ENCODE results near the gene IFITM1.
"Not testable (repeated sequence)": the region's sequence is repeated elsewhere in the genome, so short reads cannot be mapped to it uniquely, and the experiment has no call there.

Gene IFITM1

DNA sequence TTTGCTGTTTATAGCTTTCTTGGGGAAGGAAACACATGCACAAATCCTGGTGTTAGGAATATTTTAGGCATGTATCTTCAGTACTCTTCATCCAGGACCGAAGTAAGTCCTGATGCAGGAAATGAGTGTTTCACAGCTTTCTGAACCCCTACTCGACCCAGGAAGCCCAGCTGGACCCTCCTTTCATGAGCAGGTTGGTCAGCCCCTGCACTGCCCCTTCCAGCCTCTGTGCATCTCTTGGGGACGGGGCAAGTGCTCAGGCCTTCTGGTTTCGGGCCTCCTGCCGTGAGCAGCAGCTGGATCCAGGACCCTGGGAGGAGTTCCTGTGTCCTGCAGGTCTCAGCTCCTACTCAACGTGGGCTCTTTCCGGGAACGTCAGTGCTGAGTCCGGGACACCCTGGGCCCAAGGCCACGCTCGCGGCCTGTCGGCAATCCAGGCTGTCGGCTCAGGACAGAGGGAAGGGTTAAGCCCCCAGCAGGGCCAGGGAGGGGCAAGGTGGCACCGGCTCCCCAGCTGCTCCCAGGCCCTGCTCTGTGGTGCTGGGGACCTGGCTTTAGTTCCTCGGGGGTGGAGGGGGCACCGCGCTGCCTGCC, 3.8 kb upstream of the IFITM1 start:
- DNase-seq: not testable (repeated sequence)

DNA sequence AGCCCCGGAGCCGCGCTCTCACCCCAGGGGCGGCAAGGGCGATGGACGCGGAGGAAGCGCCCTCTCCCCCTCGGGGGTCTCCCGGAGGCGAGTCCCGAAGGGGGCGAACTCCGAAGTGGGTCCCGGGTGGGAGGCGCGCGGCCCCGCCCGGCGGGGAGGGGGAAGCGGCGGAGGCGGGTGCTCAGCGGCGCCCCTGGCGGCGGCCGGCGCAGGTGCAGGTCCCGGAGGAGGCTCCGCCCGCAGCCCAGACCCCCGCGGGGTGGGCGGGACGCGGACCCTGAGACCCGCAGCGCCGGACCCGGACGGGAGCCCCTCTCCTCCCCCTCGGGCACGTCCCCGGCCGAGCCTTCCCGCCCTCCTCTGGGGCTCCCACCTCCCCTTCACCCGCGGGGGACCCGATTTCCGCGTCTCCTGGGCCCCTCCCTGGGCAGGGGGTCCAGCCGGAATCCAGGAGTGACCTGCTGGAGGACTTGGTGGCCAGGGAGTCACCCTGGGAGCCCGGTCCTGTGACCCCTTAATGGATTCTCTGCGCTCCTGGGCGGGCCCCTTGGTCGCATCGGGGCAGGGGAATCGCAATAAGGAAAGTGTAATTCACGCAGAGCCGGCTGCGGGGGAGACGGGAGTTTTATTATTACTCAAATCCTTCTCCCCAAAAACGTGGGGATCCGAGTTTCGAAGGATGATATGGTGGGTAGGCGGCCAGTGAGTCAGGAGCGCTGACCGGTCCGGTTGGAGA, 2.7 kb upstream of the IFITM1 start:
- not testable (repeated sequence) for DNase-seq

- DNase-seq: no peak
These were observed 1.6 kb upstream of the IFITM1 start for GRCh38 chr11:312092-312816.

DNA sequence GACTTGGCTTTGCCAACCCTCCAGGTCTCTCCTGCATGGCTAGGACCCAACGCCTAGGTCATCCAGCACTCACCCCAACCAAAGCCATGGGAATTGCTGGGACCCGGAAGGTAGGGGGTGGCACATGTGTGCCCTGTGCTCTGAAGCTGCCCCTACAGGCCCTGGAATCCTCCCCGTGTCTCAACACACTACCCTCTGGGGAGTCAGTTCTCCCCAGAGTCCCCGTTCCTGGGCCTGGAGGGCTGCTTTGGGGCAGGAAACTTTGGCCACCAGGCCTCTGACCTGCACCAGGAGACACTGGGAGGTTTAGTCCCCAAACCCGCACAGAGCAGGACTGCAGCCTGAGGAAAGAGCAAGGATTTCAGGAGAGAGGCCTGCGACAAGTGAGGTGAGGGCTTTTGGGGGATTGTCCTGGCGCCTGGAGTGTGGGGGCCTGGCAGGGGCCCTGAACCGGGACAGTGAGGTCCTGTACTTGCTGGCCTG, 495 bp upstream of the IFITM1 start:
- DNase-seq: no peak

GRCh38 chr11:314554-314875, 675 bp downstream of the IFITM1 start:
- not testable (repeated sequence) for DNase-seq

GRCh38 chr11:315051-315481, 1.2 kb downstream of the IFITM1 start:
- peak; percentile 16 for DNase-seq

- DNase-seq: peak; percentile 15
These were observed 1.7 kb downstream of the IFITM1 start for GRCh38 chr11:315516-315994.

GRCh38 chr11:316031-316701, 2.3 kb downstream of the IFITM1 start:
- peak; percentile 31 for DNase-seq

DNA sequence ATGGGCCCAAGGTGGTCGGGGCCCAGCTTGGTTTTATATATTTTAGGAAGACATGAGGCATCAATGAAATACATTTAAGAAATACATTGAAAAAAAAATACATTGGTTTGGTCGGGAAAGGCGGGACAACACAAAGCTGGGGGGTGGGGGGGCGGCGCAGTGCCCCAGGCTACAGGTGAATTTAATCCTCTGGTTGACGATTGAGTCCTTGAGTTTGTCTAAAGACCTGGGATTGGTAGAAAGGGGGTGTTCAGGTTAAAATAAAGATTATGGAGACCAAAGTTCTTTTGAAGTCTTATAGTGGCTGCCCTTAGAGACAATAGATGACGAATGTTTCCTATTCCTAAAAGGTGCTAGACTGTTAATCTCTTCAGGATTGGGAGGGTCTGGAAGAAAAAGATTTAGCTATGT, 3.1 kb downstream of the IFITM1 start:
- DNase-seq: peak; percentile 17

DNA sequence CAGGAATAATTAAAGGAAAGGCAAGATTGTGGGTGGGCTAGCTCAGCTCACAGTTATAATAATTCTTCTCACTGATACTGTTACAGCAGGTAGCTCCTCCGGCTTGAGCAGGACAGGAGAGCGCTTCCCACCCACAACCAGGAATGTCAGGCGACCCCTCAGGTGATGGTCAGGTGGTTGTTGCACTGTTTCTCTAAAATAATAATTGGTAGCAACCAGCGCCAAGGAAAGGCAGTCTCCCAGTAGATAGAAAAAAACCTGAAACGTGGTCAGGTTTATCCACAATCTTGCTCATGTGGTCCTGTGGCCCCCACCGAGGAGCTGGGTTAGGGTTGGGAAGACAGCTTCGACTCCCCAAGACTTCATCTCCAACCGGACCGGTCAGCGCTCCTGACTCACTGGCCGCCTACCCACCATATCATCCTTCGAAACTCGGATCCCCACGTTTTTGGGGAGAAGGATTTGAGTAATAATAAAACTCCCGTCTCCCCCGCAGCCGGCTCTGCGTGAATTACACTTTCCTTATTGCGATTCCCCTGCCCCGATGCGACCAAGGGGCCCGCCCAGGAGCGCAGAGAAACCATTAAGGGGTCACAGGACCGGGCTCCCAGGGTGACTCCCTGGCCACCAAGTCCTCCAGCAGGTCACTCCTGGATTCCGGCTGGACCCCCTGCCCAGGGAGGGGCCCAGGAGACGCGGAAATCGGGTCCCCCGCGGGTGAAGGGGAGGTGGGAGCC, 4.0 kb downstream of the IFITM1 start:
- DNase-seq: not testable (repeated sequence)

GRCh38 chr11:318405-319120, 4.7 kb downstream of the IFITM1 start:
- not testable (repeated sequence) for DNase-seq

DNA sequence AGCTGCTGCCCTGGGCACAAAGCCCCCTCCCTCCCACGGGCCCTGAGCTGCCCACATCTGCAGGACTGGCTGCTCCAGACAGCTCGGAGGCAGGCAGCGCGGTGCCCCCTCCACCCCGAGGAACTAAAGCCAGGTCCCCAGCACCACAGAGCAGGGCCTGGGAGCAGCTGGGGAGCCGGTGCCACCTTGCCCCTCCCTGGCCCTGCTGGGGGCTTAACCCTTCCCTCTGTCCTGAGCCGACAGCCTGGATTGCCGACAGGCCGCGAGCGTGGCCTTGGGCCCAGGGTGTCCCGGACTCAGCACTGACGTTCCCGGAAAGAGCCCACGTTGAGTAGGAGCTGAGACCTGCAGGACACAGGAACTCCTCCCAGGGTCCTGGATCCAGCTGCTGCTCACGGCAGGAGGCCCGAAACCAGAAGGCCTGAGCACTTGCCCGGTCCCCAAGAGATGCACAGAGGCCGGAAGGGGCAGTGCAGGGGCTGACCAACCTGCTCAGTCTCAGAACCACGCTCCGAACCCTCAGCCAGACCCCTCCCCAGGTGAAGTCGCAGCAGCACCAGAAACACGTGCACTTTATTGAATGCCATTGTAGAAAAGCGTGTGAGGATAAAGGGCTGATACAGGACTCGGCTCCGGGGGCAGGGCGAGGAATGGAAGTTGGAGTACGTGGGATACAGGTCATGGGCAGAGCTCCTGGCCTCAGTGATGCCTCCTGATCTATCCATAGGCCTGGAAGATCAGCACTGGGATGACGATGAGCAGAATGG, 5.5 kb downstream of the IFITM1 start:
- DNase-seq: peak; percentile 31

GRCh38 chr11:319888-320273, 6.0 kb downstream of the IFITM1 start:
- not testable (repeated sequence) for DNase-seq

- DNase-seq: no peak
These were observed 10.3 kb downstream of the IFITM1 start for GRCh38 chr11:324156-324555.

GRCh38 chr11:324593-325517, 11.0 kb downstream of the IFITM1 start:
- DNase-seq: not testable (repeated sequence)

- DNase-seq: no peak
These were observed 12.2 kb downstream of the IFITM1 start for GRCh38 chr11:325796-326591.

GRCh38 chr11:326592-326841, 12.7 kb downstream of the IFITM1 start:
- DNase-seq: no peak

DNA sequence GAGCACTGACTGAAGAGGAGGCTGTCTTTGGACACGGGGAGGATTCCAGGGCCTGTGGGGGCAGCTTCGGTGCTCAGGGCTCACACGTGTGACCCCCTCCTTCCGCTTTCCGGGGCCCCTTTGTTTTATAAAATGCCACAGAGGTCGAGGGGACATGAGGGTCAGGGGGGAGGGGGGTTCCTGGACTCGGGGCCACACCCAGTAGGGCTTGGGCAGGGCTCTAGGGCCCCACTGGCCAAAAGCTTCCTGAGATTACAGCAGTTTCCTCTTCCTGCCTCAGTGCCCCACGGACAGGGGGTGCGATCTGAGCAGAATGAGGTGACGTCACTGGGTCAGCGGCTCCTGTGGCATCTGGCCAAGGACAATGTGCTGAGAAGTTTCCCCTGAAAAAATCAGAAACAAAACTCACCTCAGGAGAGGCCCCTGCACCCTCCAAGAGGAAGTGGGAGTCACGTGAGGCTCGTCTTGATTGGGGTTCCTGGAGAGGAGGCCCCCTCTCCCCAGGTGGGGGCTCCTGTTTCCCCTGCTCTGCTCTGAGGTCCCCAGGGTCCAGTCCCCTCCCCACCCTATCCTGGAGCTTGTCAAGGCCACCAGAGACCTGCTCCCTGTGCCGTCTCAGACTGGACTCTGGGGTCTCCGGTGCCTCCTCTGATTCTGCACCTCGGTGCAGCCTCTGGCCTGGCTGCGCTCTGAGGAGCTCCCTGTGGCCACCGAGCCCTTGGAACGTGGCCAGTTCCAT, 13.2 kb downstream of the IFITM1 start:
- DNase-seq: peak; percentile 74

DNA sequence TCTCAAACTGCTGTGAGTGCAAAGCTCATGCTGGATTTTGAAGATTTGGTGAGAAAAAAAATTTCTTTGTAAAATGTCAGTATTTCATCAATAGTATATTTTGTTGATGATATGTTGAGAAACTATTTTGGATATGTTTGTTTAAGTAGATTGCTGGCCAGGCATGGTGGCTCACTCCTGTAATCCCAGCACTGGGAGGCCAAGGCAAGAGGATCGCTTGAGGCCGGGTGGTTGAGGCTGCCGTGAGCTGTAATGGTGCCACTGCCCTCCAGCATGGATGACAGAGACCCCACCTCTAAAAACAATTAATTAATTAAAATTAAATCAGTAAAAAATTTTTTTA, 13.7 kb downstream of the IFITM1 start:
- no peak for DNase-seq

All from right hindlimb (tissue), 1 donor.